ENCODE measurements around the gene SLC17A9. TPM values are rescaled to one million over a fixed set of nuclear protein-coding genes. Genes with fewer than 3 reads are reported as not detected.

Gene SLC17A9
- total and polyA plus RNA-seq, 10 of the 15 experiments (the other 5 are each of a cell fraction or from before 2014, with no cell fraction given), result 0.72 to 74.1 (median 29.4) TPM

DNA sequence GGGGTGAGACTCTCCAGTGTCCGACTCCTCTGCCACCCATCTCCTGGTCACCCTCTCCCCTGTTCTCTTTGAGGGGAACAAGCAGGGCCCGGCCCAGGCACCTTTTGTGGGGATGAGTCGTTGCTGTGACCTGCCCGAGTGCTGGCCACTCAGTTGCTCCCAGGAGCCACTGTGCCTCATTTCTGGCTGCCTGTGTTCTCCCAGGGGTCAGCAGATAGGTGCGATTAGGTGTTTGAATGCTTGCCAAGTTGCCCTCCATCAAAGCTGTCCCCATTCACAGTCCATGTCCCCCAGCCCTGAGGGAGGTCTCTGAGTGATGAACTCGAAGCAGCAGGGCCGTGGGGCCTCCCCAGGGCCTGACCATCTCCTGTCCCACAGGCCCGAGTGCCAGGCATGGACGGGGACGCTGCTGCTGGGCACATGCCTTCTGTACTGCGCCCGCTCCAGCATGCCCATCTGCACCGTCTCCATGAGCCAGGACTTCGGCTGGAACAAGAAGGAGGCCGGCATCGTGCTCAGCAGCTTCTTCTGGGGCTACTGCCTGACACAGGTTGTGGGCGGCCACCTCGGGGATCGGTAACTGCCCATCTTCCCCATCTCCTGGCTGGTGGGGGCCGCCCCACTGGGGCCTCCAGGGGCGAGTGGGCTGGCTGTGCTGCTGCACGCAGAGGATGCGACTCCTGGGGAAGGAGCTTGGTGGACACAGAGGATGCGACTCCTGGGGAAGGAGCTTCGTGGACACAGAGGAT, 4.1 kb downstream of the SLC17A9 start (continued):
- TF ChIP-seq, protein P1, sequence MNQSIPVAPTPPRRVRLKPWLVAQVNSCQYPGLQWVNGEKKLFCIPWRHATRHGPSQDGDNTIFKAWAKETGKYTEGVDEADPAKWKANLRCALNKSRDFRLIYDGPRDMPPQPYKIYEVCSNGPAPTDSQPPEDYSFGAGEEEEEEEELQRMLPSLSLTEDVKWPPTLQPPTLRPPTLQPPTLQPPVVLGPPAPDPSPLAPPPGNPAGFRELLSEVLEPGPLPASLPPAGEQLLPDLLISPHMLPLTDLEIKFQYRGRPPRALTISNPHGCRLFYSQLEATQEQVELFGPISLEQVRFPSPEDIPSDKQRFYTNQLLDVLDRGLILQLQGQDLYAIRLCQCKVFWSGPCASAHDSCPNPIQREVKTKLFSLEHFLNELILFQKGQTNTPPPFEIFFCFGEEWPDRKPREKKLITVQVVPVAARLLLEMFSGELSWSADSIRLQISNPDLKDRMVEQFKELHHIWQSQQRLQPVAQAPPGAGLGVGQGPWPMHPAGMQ (IDR thresholded peaks at IDR 0.05; ENCODE audit: borderline replicate concordance), result no peak
- TF ChIP-seq, protein P2, sequence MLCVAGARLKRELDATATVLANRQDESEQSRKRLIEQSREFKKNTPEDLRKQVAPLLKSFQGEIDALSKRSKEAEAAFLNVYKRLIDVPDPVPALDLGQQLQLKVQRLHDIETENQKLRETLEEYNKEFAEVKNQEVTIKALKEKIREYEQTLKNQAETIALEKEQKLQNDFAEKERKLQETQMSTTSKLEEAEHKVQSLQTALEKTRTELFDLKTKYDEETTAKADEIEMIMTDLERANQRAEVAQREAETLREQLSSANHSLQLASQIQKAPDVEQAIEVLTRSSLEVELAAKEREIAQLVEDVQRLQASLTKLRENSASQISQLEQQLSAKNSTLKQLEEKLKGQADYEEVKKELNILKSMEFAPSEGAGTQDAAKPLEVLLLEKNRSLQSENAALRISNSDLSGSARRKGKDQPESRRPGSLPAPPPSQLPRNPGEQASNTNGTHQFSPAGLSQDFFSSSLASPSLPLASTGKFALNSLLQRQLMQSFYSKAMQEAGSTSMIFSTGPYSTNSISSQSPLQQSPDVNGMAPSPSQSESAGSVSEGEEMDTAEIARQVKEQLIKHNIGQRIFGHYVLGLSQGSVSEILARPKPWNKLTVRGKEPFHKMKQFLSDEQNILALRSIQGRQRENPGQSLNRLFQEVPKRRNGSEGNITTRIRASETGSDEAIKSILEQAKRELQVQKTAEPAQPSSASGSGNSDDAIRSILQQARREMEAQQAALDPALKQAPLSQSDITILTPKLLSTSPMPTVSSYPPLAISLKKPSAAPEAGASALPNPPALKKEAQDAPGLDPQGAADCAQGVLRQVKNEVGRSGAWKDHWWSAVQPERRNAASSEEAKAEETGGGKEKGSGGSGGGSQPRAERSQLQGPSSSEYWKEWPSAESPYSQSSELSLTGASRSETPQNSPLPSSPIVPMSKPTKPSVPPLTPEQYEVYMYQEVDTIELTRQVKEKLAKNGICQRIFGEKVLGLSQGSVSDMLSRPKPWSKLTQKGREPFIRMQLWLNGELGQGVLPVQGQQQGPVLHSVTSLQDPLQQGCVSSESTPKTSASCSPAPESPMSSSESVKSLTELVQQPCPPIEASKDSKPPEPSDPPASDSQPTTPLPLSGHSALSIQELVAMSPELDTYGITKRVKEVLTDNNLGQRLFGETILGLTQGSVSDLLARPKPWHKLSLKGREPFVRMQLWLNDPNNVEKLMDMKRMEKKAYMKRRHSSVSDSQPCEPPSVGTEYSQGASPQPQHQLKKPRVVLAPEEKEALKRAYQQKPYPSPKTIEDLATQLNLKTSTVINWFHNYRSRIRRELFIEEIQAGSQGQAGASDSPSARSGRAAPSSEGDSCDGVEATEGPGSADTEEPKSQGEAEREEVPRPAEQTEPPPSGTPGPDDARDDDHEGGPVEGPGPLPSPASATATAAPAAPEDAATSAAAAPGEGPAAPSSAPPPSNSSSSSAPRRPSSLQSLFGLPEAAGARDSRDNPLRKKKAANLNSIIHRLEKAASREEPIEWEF (IDR thresholded peaks at IDR 0.05; ENCODE audit: insufficient replicate concordance, low read depth, low read length), result no peak
- TF ChIP-seq BCL11A (IDR thresholded peaks at IDR 0.05; ENCODE audit: low read depth, low read length), result no peak
- no peak for TF ChIP-seq MYC (IDR thresholded peaks at IDR 0.05; ENCODE audit: insufficient read depth, insufficient read length, insufficient replicate concordance, low read length, severe bottlenecking)
- no peak for TF ChIP-seq NFYA (IDR thresholded peaks at IDR 0.05; ENCODE audit: borderline replicate concordance, low read depth, low read length)
